GM18520 (cell line): ENCODE results near the gene VEPH1.

Experiments
- ATAC-seq: cut with Tn5 transposase; IDR thresholded peaks from one replicate; pipeline ENCODE4 v1.9.1; 2021; ENCODE audit not compliant: unreplicated experiment

VEPH1 gene

GRCh38 chr3:157232141-157232540, 271.1 kb downstream of the VEPH1 start:
- no peak for ATAC-seq

DNA sequence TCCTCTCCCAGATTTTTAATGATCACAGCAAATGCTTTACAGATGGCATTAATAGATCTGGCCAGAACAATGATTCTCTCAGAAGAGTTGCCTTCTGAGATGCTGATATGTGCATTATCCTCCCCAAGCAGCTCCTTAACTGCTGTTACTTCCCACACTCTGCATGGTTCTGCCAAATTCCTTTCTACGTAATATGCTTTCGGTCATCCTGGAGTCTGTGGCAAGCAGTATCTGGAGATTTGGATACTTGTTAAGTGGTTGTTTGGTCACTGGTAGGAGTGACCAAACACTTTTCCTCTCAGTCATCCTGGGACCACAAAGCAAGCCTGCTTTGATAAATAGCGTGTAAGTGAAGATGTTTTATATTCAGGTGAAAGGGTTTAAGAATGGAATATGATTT, 272.1 kb downstream of the VEPH1 start:
- ATAC-seq = no peak

DNA sequence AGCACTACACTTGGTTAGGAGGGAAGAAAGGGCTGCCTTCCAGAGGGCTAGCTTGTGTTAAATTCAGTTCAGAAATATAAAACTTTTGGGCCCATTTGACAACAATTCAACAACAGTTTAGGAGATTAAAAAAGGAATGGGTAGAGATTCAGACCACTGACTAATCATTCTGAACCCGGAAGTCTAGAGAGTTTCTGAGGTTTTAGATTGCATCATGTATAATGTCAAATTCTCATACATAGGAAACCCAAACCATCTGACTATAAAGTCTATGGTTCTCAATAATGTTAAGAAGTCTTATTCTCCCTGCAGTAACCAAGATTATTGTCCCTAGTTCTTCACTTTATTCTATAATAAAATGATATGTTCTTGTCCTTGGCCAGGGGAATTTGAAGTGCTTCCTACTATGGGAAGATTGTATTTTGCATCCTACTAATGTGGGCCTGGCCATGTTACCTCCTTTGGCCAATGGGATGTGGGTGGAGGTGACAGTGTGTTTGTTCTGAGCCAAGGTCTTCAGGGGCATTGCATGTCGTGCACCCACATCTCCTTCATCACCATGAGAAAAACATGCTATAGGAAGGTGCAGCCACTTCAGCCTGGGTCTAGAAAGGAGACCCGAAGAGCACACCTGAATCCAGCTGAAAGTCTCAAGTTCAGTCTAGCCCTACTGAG, 276.9 kb downstream of the VEPH1 start:
- ATAC-seq = no peak

DNA sequence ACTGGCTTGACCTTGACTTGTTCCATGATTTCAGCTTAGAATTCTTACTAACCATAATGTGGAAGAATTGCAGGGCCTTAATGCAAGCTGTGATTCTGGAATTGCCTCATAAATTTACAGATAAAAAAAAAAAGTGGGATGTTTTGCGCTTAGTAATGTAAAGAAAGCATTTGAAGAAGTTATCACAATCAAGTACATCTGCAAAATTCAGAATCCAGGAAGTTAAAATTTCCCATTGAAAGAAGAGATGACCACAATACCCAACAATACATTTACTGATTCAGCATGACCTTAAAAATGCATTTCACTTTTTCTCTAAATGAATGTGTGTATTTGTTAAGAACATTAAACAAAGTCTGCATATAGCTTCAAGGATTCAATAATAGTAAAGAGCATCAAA, 278.2 kb downstream of the VEPH1 start:
- ATAC-seq = no peak

DNA sequence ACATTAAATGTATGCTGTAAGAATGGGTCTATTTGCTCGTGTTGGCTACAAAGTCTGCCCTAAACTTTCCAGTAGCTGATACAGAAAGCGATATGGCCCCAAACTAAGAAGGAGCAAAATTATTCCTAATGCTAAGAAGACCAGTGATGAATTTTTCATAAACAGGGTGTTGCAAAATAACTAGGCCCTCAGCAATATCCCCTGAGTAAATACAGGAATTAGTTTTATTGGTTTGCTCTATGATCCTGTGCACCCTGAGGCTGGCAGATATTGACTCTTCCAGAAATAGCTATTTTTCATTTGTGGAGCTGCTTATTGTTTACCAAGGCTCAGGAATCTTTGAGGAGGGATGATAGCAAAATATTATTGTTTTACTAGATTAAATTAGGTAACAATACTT, 282.3 kb downstream of the VEPH1 start:
- ATAC-seq = no peak

DNA sequence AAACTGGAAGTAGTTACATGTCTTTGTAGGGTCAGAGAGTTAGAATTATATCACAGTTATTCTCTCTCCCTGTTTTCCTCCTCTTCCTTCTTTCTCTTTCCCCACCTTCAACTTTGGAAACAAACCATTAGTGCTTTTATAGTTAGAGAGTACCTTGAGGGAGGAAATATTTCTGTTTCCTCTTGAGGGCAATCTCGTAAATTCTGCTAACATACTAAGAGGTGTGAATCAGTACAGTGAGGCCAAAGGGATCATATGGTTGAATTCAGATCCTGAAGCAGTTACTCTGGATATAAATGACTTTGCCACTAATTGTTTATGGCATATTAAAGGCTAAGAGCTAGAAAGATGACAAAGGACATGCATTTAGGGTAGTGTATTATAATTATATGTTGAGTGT, 283.0 kb downstream of the VEPH1 start:
- ATAC-seq = no peak

GRCh38 chr3:157219215-157219614, 284.0 kb downstream of the VEPH1 start:
- ATAC-seq = no peak
